Measurements from ENCODE around the gene MED8.
A peak's percentile ranks its signal among the peaks of the same experiment; 100 is the strongest.

MED8 gene

DNA sequence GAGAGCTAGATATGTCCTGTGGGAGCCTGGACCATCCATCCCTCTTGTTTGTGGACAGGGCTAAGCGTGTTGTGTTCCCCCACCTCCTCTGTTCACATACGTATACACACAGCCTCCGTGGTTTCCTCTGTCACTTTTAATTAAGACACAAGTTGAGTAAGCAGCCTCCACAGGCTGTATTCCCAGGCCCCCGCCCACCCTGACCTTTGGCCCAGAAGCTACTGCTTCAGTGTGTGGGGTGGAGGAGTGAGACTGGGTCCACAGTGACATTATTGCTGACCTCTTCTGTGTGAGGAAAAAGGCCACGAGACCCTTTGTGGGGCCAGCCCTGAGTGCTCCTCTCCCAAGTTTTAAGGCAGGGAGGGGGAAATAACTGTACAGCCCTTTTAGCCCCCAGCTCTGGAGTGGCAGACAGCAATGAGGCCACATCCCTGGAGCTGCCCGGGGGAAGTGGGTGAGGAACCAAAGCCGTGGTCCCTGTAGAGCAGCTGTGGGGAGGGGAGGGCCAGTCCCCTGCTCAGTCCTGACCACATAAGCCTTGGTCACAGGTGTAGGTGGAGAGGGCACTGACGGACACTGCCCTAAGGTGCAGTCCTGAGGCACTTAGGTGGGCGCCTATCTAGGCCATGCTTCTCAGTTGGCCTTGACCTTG, 26.2 kb downstream of the MED8 start:
- TF ChIP-seq, protein P1, sequence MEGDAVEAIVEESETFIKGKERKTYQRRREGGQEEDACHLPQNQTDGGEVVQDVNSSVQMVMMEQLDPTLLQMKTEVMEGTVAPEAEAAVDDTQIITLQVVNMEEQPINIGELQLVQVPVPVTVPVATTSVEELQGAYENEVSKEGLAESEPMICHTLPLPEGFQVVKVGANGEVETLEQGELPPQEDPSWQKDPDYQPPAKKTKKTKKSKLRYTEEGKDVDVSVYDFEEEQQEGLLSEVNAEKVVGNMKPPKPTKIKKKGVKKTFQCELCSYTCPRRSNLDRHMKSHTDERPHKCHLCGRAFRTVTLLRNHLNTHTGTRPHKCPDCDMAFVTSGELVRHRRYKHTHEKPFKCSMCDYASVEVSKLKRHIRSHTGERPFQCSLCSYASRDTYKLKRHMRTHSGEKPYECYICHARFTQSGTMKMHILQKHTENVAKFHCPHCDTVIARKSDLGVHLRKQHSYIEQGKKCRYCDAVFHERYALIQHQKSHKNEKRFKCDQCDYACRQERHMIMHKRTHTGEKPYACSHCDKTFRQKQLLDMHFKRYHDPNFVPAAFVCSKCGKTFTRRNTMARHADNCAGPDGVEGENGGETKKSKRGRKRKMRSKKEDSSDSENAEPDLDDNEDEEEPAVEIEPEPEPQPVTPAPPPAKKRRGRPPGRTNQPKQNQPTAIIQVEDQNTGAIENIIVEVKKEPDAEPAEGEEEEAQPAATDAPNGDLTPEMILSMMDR (IDR thresholded peaks at IDR 0.05; ENCODE audit: extremely low read depth, missing control alignments) = no peak
- no peak for DNase-seq (ENCODE audit: low spot score)

DNA sequence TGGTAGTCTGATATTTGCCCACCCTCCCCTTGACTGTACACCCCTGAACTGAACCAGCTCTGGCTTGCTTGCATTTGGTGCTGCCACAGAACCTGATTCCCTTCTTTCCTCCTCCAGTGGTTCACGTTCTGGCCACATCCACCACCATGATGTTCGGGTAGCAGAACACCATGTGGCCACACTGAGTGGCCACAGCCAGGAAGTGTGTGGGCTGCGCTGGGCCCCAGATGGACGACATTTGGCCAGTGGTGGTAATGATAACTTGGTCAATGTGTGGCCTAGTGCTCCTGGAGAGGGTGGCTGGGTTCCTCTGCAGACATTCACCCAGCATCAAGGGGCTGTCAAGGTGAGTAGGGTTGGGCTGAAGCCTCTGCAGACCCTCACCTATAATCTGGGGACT, 29.0 kb downstream of the MED8 start:
- no peak for DNase-seq (ENCODE audit: low spot score)
- TF ChIP-seq, protein P1 (IDR thresholded peaks at IDR 0.05; ENCODE audit: extremely low read depth, missing control alignments) = no peak

DNA sequence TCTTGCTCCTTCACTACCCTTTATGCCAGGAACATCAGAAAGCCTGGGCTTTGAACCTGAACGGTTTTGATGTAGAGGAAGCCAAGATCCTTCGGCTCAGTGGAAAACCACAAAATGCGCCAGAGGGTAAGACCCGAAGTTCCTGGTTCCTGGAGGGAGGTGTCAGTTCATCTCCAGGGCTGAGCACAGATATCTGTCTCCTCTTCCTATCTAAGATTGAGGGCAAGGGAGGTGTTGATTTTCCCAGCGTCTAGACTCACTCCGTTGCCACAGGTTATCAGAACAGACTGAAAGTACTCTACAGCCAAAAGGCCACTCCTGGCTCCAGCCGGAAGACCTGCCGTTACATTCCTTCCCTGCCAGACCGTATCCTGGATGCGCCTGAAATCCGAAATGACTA, 29.9 kb downstream of the MED8 start:
- TF ChIP-seq, protein P1 (IDR thresholded peaks at IDR 0.05; ENCODE audit: extremely low read depth, missing control alignments) = no peak
- DNase-seq (ENCODE audit: low spot score) = no peak

DNA sequence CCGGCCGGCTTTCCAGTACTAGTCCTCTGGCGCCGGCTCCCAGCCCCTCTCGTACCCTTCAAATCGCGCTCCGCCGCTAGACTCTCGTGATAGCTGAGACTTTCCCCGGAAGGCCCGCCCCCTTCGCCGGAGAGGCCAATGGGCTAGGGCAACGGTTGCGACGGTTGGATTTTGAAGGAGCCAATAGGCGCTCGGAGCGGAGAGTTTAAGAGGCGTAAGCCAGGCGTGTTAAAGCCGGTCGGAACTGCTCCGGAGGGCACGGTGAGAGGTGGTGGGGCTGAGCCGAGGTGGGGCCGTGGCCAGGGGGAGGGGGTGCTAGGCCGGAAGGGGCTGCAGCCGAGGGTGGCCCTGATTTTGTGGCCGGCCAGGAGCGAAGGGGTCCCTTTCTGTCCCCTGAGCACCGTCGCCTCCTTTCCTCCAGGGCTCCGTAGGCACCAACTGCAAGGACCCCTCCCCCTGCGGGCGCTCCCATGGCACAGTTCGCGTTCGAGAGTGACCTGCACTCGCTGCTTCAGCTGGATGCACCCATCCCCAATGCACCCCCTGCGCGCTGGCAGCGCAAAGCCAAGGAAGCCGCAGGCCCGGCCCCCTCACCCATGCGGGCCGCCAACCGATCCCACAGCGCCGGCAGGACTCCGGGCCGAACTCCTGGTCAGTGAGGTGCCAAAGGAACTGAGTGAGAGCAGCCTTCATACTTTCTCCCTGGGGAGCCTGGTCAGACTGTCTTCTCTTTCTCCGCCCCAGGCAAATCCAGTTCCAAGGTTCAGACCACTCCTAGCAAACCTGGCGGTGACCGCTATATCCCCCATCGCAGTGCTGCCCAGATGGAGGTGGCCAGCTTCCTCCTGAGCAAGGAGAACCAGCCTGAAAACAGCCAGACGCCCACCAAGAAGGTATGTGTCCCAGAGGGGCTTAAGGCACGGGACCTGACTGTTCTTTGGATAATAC, 30.6 kb downstream of the MED8 start, which contains the start of gene CDC20:
CDC20 (plus strand) TSS at position 236 of the 948 bp plus-strand sequence; CDS start at position 471, 235 bp downstream.
- peak; percentile 97 for DNase-seq (ENCODE audit: low spot score)

DNA sequence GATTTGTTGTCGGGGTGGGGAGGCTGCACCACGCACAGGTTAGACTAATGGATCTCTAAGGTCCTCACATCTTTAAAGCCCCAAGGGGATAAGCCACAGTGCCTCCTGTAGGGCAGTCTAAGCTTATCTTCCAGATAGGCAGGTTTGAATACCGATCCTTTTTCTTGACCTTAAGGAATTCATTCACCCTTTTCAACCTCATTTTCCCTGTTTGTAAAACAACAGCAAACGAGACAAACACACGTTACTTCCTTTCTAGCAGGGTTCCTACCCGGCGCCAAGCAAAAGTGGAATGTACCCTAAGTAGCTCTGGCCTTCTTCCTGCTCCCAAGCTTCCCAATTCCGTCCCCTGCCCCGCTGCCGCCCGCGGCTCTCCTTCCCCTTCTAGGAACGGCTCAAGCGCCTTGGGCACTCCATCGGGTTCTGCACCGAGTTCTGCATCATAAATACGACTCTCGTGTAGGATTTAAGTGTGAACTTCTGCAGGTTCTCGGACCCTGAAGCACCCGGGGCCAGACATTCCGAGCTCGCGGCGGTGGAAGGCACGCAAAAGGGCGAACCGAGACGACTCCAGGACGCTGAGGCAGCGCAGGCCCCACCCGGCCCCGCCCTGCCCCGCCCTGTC, 31.4 kb downstream of the MED8 start:
- TF ChIP-seq, protein P1 (IDR thresholded peaks at IDR 0.05; ENCODE audit: extremely low read depth, missing control alignments) = peak; percentile 40

More for the DNA sequence above, 30.6 kb downstream of the MED8 start, which contains the start of gene CDC20:
- TF ChIP-seq, protein P1 (IDR thresholded peaks at IDR 0.05; ENCODE audit: extremely low read depth, missing control alignments) = no peak

DNA sequence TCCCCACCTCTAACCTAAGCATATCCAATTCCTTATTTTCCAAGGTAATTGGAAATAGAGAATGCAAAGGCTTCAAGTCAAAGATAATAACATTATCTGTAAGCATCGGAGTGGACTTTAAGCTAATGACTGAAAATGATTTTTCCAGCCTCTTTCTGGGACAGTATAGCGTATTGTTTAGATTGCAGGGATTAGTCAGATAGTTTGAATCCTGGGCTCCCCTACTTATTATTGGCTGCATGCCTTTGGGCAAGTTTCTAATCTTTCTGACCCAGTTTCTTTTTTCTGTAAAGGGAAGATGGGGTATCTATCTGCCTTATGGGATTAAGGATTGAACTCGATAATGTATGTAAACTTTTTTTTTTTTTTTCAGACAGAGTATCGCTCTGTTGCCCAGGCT, 32.3 kb downstream of the MED8 start:
- no peak for DNase-seq (ENCODE audit: low spot score)
- TF ChIP-seq, protein P1 (IDR thresholded peaks at IDR 0.05; ENCODE audit: extremely low read depth, missing control alignments) = no peak

More for the DNA sequence above, 31.4 kb downstream of the MED8 start:
- peak; percentile 73 for DNase-seq (ENCODE audit: low spot score)

All from GM20000 (cell line).